Medulla oblongata (tissue), 1 donor: Measurements from ENCODE around the gene EFCAB6.

ENCODE experiments used
- DNase-seq: peaks from one replicate; pipeline ENCODE4 v3.0.0-alpha.2; 2015; ENCODE audit errors: extremely low spot score

Gene EFCAB6

DNA sequence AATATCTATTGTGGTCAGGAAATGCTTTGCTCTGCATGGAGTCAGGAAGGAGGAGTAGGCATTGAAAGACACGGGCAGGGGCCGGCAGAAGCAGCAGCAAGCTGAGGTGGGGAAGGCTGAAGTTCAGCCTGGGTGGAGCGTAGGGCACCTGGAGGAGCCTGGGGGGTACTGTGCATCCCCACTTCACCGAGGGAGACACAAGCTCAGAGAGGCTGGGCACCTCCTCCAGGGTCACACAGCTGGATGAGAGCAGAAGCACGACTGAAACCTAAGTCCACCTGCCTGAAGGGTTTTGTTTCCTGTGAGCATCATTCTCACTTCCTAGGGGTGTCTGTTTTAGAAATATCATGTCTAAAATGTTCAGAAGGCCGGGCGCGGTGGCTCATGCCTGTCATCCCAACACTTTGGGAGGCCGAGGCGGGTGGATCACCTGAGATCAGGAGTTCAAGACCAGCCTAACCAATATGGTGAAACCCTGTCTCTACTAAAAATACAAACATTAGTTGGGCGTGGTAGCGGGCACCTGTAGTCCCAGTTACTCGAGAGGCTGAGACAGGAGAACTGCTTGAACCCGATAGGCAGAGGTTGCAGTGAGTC, 262.0 kb downstream of the EFCAB6 start:
- DNase-seq, result no peak

DNA sequence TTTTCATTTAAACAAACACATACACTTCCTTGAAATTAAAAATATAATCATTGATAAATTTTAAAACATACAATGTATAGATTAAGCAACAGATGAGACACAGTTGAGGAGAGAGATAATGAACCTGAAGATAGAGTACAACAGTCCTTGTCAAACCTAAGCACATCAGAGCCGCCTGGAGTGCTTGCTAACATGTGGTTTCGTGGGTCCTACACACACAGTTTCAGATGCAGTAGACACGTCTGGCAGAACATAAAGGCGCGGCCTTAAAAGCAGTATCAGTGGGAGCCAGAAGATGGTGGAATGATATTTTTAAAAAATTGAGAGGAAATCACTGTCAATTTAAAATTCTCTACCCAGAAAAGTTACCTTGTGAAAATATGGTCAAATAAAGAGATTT, 265.9 kb downstream of the EFCAB6 start:
- no peak for DNase-seq

DNA sequence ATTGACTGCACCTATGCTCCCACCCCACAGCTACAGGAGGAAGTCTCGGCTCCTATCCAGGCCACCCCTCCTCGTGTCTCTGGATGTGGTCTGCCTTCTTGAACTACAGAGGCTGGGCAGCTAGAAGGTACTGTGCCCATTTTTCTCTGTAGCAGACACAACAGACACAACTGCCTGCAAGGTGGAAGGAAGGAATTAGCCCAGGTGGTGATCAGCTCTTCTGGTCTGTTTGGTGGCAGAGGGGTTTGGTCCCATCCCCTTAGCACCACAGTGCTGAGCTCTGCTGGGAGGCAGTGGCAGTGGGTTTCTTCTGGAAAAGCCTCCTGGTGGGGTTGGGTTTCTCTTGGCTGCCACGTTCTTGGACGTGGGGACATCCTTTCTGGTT, 267.8 kb downstream of the EFCAB6 start:
- no peak for DNase-seq

DNA sequence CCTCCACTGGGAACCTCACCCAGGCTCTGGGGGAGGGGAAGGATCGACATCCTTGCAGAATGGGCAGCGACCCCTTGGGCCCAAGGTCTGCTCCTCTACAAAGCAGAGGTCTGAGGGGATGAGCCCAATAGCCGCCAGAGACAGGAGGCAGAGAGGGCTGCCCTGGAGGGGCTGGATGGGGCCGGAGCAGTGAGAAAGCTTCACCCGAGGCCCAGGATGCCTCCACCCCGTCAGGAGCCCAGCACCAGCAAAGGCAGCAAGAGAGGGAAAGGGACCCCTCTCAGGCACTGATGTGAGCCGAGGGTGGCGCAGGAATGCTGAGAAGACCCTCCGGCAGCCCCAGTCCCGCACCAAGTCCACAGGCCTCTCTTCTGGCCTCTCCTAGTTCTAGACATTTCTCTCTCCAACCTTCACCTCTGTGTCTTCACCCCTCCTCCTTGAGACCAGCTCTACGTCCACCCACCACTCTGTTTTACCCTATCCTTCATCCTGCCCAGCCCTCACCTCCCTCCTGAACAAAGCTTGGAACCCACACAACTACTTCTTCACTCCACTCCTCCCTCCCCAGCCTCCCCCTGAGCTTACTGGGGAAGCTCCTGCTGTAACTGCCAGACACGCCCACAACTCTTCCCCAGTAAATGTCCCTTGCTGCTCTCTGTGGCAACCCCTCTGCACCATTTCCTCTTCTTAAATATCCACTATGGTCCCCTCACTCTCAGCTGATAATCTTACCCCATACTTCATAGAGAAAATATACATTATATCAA, 268.4 kb downstream of the EFCAB6 start:
- no peak for DNase-seq

DNA sequence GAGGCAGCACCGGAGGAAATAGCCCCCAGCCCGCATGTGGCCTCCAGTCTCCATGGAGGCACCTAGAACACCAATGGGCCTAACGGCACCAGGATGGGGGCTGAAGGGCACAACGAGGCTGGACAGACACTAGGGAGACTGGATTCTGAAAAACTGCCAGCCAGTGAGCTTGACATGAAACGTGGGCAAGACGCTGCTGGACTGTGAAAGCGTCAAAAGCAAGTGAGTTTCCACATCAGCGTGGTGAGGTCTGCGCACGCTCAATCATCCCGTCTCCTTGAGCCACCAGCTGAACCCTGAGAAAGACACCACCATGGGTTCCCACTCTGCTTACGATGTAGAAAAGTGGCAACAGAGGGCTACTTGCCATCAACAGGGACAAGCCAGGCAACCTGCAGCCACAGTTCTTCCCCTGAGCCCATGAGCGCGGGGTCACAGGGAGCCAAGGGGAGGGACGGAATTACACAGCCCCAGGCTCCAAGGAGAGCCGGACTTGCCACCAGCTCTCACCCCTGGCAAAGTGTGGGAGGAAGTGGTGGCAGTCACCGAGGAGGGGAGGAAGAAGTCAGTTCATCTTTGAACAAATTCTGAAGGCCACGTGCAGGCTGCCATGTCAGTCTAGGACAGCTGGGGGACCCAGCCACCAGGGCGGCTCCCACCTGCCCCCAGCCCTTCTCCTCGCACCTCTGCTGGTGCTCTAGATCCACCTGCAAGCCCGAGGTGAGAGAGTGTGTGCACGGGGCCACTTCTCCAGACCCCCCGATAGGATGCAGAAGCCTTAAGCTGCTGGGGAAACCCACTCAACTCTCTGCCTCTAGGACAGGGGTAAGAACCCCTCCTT, 269.2 kb downstream of the EFCAB6 start:
- DNase-seq, result no peak

DNA sequence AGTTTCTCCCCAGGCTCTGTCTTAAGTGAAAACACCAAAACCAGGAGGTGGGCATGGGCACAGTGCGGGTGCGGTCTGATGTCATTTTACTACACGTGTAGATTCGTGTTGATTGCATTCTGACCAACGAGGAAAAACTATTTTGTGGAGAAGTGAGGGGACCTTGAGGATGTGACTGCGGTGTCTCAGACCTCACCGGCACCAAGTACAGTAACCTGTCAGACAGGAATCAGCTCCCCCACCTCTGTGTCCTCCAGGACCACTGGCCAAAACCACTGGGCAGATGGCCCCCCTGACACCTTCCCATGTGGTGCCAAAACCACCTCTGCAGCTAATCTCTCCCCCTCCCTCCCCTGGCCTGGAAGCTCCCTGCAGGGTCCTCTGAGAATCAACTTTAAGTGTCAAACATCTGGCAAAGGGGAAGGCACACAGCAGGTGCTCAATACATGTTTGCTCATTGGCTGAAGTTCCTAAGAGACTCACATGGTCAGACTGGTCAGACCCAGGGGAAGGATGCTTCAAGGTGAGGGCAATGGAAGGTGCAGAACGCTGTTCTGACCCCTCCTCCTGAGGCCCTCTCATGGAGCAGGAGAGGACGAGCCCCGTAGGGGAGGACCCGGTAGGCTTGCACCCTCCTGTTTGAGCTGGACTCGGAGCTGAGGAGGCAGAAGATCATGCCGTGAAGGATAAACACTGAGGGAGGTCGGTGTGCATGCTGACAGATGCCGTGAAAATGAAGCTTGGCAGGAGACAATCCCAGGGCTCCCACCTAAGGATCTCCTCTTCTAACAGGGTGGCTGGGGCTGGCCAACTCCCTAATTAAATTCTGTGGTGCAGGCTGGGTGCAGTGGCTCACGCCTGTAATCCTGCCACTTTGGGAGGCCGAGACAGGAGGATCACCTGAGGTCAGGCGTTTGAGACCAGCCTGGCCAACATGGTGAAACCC, 270.4 kb downstream of the EFCAB6 start:
- no peak for DNase-seq

DNA sequence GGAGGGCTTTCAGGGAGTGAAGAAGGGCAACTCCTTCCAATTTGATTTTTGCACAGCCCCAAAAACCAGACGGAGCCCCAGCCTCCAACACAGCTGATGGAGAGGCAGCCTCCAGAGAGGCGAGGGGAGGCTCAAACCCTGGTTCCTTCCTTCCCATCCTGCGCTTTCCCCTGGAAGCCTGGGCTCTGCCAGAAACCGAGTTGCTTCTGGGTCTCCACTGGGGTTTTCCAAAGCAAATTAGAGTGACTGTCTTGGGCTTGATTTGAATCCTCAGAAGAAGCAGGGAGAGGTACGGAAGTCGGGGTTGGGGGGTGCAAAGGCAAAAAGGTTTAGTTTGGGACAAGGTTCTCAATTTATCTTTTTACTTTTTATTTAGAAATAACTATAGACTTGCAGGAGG, 271.1 kb downstream of the EFCAB6 start:
- no peak for DNase-seq

DNA sequence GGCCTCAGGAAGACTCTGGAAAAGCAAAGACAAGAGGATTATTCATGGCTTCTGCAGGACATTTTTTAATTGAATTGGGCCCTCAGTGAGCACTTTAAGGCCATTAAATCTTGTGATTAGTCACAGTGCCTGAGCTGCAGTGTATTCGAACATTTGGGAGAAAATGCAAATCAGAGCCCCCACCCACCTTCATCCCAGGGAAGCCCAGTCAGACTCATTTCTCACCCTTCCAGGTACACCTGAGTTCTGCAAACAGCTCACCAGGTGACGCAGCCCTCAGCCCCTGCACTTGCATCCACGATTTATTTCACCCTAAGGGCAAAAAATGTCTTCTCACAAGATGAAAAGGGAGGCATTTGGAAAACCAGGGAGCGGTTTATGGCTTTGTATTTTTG, 271.6 kb downstream of the EFCAB6 start:
- DNase-seq, result no peak

DNA sequence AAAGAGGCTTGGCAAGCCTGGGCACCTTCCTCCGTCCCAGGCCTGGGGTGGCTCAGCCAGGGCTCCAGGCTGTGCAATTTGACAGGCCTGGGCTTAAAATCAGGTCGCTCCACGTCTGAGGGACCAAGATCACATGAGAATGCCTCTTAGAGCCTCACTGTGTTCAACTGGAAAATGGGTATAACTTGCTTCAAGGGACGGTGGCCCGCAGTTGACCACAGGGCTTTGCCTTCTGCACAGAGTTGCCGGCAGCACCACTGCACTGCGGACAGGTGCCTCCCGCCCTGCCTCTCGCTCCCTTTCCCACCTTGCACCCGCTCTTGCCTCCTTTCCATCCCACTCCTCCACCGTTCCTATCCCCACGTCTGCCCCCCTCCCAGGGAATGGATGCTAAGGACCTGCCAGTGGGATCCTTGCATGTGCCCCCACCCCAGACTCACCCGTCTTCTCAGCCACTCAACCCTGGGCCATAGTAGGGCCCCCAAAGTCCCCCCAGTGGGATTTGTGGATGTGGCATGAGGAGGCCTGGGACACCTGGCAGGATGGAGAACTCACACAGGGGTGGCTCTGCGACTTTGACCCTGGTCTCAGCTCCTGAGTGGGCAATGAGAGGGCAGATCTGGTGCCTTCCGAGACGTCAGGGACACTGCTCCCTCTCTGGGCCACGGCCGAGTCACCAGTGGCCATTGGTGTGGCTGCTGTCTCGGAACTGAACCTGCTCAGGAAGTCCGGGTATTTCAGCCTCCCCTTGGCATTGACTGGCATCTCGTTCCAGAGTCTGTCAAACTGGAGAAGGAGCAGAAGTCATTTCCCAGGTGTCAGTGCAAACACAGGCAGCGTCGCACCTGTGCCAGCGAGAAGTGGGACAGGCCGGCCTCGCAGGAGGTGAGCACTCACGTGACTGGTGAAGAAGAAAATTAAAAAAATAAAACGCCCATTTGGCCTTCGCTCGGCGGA, 272.3 kb downstream of the EFCAB6 start:
- no peak for DNase-seq

DNA sequence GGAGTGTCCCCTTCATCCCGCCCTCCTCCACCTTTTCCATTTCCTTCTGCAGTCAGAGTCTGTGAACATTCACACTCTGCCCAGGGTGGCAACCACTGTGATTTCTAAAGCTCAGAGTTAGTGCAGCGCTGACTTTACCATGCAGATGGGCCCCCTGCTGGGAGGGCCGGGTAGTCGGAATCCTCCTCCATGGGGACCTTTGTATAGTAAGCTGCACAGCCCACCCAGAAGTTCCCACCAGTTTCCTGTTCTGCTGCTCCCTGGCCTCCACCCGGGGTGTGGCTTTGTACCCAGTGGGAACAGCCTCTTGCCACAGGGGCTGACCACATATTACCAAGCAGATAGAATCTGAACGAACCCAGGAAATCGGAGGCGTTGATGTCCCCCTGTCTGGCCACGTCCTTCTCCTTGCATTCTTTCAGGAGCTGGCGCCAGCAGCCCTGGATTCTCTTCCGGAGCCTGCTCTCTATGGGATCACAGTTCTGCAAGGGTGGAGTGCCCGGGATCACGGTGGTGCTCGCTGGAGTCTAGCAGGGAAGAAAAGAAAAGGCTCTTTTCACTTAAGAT, 275.0 kb downstream of the EFCAB6 start:
- DNase-seq, result no peak

DNA sequence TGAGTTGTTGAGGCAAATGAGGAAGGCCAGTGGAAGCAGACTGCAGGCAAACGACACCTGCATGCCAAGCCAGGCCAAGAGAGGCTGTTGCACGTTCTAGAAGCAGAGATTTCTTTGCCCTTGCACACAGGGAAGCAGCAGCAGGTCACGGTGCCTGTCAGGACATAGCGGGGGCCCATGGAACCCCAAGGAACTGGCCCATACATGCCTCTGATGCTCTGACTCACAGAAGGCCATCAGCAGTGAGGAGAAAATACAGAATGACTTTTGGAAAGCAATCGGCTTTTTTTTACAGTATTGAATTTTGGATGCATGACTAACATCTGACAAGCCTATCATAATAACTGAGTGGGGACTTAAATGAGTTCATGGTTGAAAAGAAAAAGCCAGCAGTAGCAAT, 276.4 kb downstream of the EFCAB6 start:
- no peak for DNase-seq

DNA sequence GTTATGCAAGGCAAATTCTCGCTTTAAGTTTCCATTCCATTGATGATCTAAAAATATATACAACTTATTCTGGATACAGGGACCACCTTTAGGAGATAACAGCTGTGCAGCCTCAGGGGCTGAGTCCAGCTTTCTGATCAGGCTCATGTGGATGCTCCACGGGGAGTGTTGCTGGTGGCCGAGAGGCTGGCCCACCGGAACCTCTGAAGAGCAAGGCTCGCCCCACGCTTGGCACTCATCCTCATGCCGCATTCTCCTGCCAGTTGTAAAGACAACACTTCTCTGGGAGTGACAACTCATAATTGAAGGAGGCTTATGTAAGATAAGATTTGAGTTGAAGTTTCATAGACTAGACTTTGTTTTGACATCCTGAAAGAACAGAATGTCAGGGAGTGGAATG, 276.8 kb downstream of the EFCAB6 start:
- DNase-seq, result no peak

DNA sequence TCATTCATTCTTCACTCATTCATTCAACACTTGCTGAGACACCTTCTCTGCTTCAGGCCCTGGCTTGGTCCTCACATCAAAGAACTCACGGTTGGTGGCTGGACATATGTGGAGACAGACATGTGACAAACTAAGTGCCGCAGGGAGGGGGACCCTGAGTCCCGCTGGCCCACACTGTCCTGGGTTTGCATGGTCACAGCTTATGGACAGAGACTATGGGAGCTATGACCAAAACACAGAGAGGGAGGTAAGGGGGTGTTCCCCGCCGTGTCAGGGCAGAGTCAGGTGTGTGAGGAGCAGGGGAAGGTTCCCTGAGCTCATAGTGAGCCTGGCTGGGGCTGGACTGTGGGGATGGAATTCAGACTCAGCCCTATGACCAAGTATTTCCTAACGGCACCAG, 277.2 kb downstream of the EFCAB6 start:
- DNase-seq, result no peak

DNA sequence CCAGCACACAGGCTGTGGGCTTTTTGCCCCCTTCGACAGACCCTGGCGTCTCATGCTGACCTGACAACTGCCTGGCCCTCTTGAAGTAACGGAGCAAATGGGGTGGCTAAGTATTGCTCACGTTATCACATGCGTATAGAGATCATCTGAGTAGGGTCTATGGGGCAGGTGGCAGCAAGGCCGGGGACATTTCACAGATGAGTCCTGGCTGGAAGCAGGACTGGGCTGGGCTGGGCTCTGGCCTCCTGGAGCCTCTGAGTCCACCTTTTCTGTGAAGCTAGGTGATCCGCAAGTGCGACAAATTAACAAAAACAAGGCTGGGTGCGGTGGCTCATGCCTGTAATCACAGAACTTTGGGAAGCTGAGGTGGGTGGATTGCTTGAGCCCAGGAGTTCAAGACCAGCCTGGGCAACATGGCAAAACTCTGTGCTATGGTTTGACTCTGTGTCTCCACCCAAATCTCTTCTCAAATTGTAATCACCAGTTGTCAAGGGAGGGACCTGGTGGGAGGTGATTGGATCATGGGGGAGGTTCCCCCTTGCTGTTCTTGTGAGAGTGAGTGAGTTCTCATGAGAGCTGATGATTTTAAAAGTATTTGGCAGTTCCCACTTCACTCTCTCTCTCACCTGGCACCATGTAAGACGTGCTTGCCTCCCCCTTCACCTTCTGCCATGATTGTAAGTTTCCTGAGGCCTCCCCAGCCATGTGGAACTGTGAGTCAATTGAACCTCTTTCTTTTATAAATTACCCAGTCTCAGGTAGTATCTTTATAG, 278.3 kb downstream of the EFCAB6 start:
- no peak for DNase-seq

DNA sequence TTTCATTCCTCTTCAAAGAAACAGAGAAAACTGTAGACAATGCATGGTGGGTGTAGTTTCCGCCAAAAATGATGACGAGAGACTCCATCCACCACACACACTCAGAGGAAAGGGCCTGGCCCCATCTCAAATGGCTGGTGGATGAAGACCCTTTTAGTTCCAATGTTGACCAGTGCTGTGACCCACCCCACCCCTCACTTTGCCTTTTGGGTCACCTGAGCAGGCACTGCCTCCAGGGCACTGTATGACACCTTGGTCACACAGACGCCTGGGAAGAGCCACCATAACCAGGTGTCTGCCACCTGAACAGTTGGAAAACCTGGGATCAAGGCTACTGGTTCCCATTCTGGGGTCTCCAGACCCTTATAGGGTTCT, 279.0 kb downstream of the EFCAB6 start:
- DNase-seq, result no peak

DNA sequence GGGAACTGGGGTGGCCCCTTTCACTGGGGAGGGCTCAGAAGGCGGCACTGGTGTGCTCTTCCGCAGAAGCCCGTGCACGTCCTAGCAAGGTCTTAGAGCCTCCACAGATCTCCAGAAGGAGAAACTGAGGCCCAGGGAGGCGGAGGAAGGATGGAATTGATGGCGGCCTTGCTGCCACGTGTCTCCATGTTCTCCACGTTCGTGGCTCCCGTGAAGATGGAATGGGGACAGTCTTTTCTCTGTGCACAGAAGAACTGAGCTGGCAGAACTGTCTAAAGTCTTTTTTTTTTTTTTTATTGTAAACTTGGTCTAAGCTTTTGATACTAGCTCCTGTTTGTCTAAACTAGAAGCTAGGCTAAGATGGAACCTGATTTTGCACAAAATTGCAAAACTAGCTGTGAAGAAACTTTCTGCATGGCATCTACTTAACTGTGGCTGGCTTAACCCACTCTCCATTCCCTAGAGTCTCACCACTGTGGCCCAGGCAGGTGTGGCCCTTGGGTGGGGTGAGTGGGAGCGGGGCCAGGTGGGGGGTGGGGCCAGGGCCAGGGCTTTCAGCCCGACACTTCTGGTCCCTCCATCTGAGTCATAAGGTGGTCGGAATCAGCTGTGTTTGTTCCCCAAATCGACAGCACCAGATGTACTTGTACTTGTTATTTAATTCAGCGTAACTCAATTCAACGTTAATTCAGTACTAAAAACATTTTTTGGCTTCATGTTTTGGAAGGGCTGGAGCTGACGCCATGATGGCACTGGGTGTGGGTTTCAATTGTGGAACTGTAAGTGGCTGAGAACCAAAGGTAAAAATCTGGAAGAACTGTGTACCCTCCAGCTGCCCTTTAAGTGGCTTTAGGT, 279.6 kb downstream of the EFCAB6 start:
- no peak for DNase-seq

DNA sequence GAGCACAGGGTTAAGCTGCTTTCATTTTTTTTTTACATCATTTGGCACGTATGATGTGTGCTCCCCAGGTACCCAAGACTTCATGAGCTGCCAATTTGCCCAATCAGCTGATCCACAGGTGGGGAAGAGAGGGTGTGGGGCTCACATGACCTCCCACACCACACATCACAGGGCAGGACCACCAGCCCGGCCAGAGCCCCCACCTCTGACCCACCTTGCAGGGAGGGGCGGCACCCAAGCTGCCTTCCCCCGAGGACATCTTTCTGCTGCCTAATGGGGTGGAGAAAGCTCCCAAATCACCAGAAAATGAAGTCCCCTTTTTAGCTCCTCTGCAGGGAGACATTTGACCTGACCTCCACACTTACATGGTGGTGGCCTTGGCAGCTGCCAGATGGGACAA, 280.5 kb downstream of the EFCAB6 start:
- no peak for DNase-seq

DNA sequence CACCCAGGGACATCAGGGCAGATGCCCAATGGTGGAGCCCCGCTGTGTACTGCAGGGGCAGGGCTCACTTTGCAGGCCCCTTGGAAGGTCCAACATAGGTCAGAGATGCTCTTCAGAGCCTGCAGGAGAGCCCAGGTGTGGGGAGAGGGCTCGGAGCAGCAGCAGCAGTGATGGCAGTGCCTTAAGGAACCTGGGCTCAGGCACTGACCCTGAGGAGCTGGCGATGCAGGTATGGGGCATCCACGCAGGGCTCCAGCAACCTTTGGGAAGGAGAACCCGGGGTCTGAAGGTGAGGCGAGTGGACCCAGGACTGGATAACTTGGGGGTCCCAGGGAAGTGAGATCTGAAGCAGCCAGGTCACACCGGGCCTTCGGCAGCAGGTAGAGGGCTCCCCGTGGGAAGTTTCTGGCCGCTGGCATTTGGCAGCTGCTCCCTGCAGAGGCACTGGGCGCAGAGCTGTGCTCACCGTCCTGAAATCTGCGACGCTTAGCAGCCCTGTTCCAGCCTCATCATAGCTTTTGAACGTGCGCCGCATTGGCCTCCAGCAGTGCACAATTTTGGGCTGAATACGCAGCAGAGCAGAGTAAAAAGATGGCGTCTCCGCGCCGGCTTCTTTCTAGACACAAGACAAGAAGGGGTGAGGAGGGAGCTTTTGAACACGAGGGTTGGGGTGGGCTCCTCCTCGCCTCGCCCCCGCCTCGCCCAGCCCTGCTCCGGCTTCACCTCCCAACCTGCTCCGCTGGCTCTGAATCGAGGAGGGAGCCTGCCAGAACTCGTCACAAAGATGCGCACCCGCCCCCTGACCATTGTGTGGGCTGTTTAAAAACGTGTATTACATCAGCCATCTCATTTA, 281.5 kb downstream of the EFCAB6 start:
- DNase-seq, result no peak
